H9 (cell line): ENCODE results near the gene MYH11. TPM values are rescaled to one million over a fixed set of nuclear protein-coding genes. Genes with fewer than 3 reads are reported as not detected.

Experiments used
- DNase-seq: peaks from one replicate; pipeline ENCODE4 v3.0.0-alpha.2; 2017
- H2AFZ ChIP-seq: one replicate; pipeline ENCODE4 v1.6.1; 2013; ENCODE audit warnings: mild to moderate bottlenecking, low read length, control low read depth, moderate library complexity
- H2AK5ac ChIP-seq: 2 replicates; pipeline ENCODE4 v1.6.1; 2013; ENCODE audit warnings: low read length, control low read depth, mixed read lengths; ENCODE audit not compliant: insufficient read length
- H2BK120ac ChIP-seq: one replicate; pipeline ENCODE4 v1.6.1; 2013; ENCODE audit warnings: low read depth, mild to moderate bottlenecking, low read length, control low read depth, inconsistent platforms; ENCODE audit not compliant: poor library complexity, severe bottlenecking
- H2BK12ac ChIP-seq: 2 replicates; pipeline ENCODE4 v1.6.1; 2013; ENCODE audit warnings: low read length, control low read depth, mixed read lengths, low read depth; ENCODE audit not compliant: insufficient read length
- H2BK15ac ChIP-seq: 2 replicates; pipeline ENCODE4 v1.6.1; 2013; ENCODE audit warnings: low read depth, low read length, control low read depth
- H2BK20ac ChIP-seq: one replicate; pipeline ENCODE4 v1.6.1; 2013; ENCODE audit warnings: low read depth, mild to moderate bottlenecking, low read length, control low read depth, inconsistent platforms; ENCODE audit not compliant: poor library complexity, severe bottlenecking
- H2BK5ac ChIP-seq: 2 replicates; pipeline ENCODE4 v1.6.1; 2013; ENCODE audit warnings: low read length, control low read depth, mixed read lengths; ENCODE audit not compliant: insufficient read length
- H3K14ac ChIP-seq: 2 replicates; pipeline ENCODE4 v1.6.1; 2013; ENCODE audit warnings: low read length, control low read depth; ENCODE audit not compliant: insufficient read depth
- H3K18ac ChIP-seq: 2 replicates; pipeline ENCODE4 v1.6.1; 2013; ENCODE audit warnings: low read depth, mild to moderate bottlenecking, mixed read lengths, low read length, control low read depth; ENCODE audit not compliant: insufficient read length
- H3K23ac ChIP-seq: 2 replicates; pipeline ENCODE4 v1.6.1; 2013; ENCODE audit warnings: low read length, control low read depth, mixed read lengths, low read depth; ENCODE audit not compliant: insufficient read length
- H3K23me2 ChIP-seq: 2 replicates; pipeline ENCODE4 v1.6.1; 2013; ENCODE audit warnings: low read depth, mild to moderate bottlenecking, mixed read lengths, low read length, control low read depth; ENCODE audit not compliant: insufficient read length, poor library complexity, severe bottlenecking
- H3K27ac ChIP-seq: 2 replicates; pipeline ENCODE4 v1.5.1; 2013; ENCODE audit warnings: low read length, control low read depth, mixed read lengths, low read depth; ENCODE audit not compliant: insufficient read length
- H3K27me3 ChIP-seq: 2 replicates; pipeline ENCODE4 v1.6.1; 2013; ENCODE audit warnings: low read length, control low read depth, inconsistent platforms; ENCODE audit not compliant: insufficient read depth
- H3K4ac ChIP-seq: 2 replicates; pipeline ENCODE4 v1.6.1; 2013; ENCODE audit warnings: low read depth, mild to moderate bottlenecking, control low read depth, inconsistent platforms, low read length, moderate library complexity
- H3K4me1 ChIP-seq: 2 replicates; pipeline ENCODE4 v1.6.1; 2013; ENCODE audit warnings: low read length, control low read depth, inconsistent platforms; ENCODE audit not compliant: insufficient read depth
- H3K4me2 ChIP-seq: 2 replicates; pipeline ENCODE4 v1.6.1; 2013; ENCODE audit warnings: low read length, control low read depth, mixed read lengths; ENCODE audit not compliant: insufficient read length, insufficient read depth
- H3K56ac ChIP-seq: 2 replicates; pipeline ENCODE4 v1.6.1; 2013; ENCODE audit warnings: low read depth, mild to moderate bottlenecking, mixed read lengths, low read length, control low read depth; ENCODE audit not compliant: insufficient read length
- H3K79me1 ChIP-seq: 2 replicates; pipeline ENCODE4 v1.6.1; 2013; ENCODE audit warnings: low read depth, mild to moderate bottlenecking, moderate library complexity, low read length, control low read depth, inconsistent platforms; ENCODE audit not compliant: insufficient read depth, poor library complexity, severe bottlenecking
- H3K79me2 ChIP-seq: 2 replicates; pipeline ENCODE4 v1.6.1; 2013; ENCODE audit warnings: low read length, control low read depth, inconsistent platforms; ENCODE audit not compliant: insufficient read depth
- H3K9ac ChIP-seq: 2 replicates; pipeline ENCODE4 v1.6.1; 2013; ENCODE audit warnings: low read length, control low read depth, mixed read lengths; ENCODE audit not compliant: insufficient read length; ENCODE audit errors: extremely low read depth
- H3K9me3 ChIP-seq: one replicate; pipeline ENCODE4 v1.6.1; 2013; ENCODE audit warnings: low read depth, low read length, inconsistent platforms; ENCODE audit not compliant: control insufficient read depth
- H3T11ph ChIP-seq: one replicate; pipeline ENCODE4 v1.6.1; 2013; ENCODE audit warnings: mild to moderate bottlenecking, low read length, control low read depth, inconsistent platforms
- H4K20me1 ChIP-seq: one replicate; pipeline ENCODE4 v1.6.1; 2013; ENCODE audit not compliant: control insufficient read depth, insufficient read length, insufficient read depth
- H4K5ac ChIP-seq: 2 replicates; pipeline ENCODE4 v1.6.1; 2013; ENCODE audit warnings: low read depth, mild to moderate bottlenecking, mixed read lengths, low read length, control low read depth; ENCODE audit not compliant: insufficient read length
- H4K8ac ChIP-seq: replicated peaks from 2 replicates; pipeline ENCODE4 v1.6.1; 2013; ENCODE audit warnings: low read length, control low read depth, mixed read lengths, low read depth; ENCODE audit not compliant: insufficient read length
- H4K91ac ChIP-seq: 2 replicates; pipeline ENCODE4 v1.6.1; 2013; ENCODE audit warnings: low read depth, mild to moderate bottlenecking, moderate library complexity, mixed read lengths, low read length, control low read depth; ENCODE audit not compliant: insufficient read length
- H3K27ac Mint-ChIP-seq, 3 experiments: 2 replicates in 2 of 3; 3 replicates in 1 of 3; pipeline ENCODE4 v1.8.0; 2020 to 2021; ENCODE audit warnings: mixed read lengths in 3 of 3, mild to moderate bottlenecking in 1 of 3, moderate library complexity in 1 of 3
- H3K27me3 Mint-ChIP-seq: 2 replicates; pipeline ENCODE4 v1.8.0; 2021; ENCODE audit warnings: low read depth, mild to moderate bottlenecking, moderate library complexity, mixed read lengths
- H3K36me3 Mint-ChIP-seq, 3 experiments: 2 replicates in 2 of 3; 3 replicates in 1 of 3; pipeline ENCODE4 v1.8.0; 2020 to 2021; ENCODE audit warnings: low read depth in 3 of 3, mixed read lengths in 3 of 3; ENCODE audit not compliant: insufficient read depth in 1 of 3
- H3K4me1 Mint-ChIP-seq, 2 experiments: 2 replicates each; pipeline ENCODE4 v1.8.0; 2020; ENCODE audit warnings: mixed read lengths in 2 of 2
- H3K4me3 Mint-ChIP-seq, 2 experiments: 2 replicates in 1 of 2; 3 replicates in 1 of 2; pipeline ENCODE4 v1.8.0; 2020 to 2021; ENCODE audit warnings: mild to moderate bottlenecking in 2 of 2, mixed read lengths in 2 of 2, moderate library complexity in 1 of 2
- H3K9me3 Mint-ChIP-seq, 2 experiments: 2 replicates in 1 of 2; 3 replicates in 1 of 2; pipeline ENCODE4 v1.8.0; 2020; ENCODE audit warnings: mild to moderate bottlenecking in 2 of 2, mixed read lengths in 2 of 2, moderate library complexity in 1 of 2
- CTCF ChIP-seq: fragments of 200-600 bp; sonication (generic); conservative IDR thresholded peaks from 3 replicates; pipeline ENCODE4 v1.8.0; 2021; ENCODE audit warnings: antibody characterized with exemption, mild to moderate bottlenecking
- WGBS: extraction: QIAGEN DNeasy Blood & Tissue Kit; methylation state at CpG from one replicate; pipeline ENCODE4 v1.1.7; 2013; ENCODE audit warnings: missing lambda C conversion rate, low lambda C conversion rate, mixed read lengths; ENCODE audit not compliant: insufficient read length; ENCODE audit errors: extremely low coverage; 5-methylcytosine and 5-hydroxymethylcytosine counted together
- total RNA-seq: library from RNA; stranded (reverse); gene quantifications from 2 replicates; pipeline ENCODE4 v1.2.1, GENCODE V29; 2021

MYH11 gene
- total RNA-seq, 1 experiment from 2014 or later: 0.42 TPM

GRCh38 chr16:15897834-15898254 lies 41.0 kb upstream of the MYH11 start:
- Mint-ChIP-seq H3K27me3 (no peaks in the 10 kb centered on the region), H3K4me1 (peaks cover 6 to 13% of the 10 kb centered on the region in 2 experiments), H3K4me3 (no peak overlapping the region; a peak in 1 of 5 replicates), H3K27ac (peak overlapping the region in 1 of 3 experiments; percentile 35; a peak in 2 of 7 replicates), H3K9me3 (no peaks in the 10 kb centered on the region; a peak in 1 of 5 replicates), H3K36me3 (no peaks in the 10 kb centered on the region)
- no peaks in the 10 kb centered on the region for H3K4me1 ChIP-seq
- no peak overlapping the region for H3K4ac ChIP-seq
- H3K14ac ChIP-seq: no peak overlapping the region
- no peak overlapping the region for H3K9ac ChIP-seq
- H3K27me3 ChIP-seq: no peaks in the 10 kb centered on the region
- no peak overlapping the region for H2BK20ac ChIP-seq
- H3K9me3 ChIP-seq: no peaks in the 10 kb centered on the region
- no peak overlapping the region for H2BK15ac ChIP-seq
- no peaks in the 10 kb centered on the region for H4K20me1 ChIP-seq
- no peak overlapping the region for H3K4me2 ChIP-seq
- H3K56ac ChIP-seq: no peak overlapping the region
- no peak overlapping the region for H3K18ac ChIP-seq
- H3T11ph ChIP-seq: no peak overlapping the region
- H4K91ac ChIP-seq: no peak overlapping the region
- no peaks in the 10 kb centered on the region for H3K79me2 ChIP-seq
- no peaks in the 10 kb centered on the region for H3K79me1 ChIP-seq
- no peak overlapping the region for H3K23ac ChIP-seq
- no peak overlapping the region for H2AFZ ChIP-seq
- WGBS: no CpG with 5 or more reads among the region's 5 CpGs
- H2BK5ac ChIP-seq: no peak overlapping the region
- H4K8ac ChIP-seq: no peak overlapping the region
- no peaks in the 10 kb centered on the region for H3K23me2 ChIP-seq
- H2AK5ac ChIP-seq: no peak overlapping the region
- no peak overlapping the region for H3K27ac ChIP-seq
- TF ChIP-seq CTCF: no peak
- DNase-seq: no peak
- H2BK120ac ChIP-seq: no peak overlapping the region
- no peak overlapping the region for H2BK12ac ChIP-seq
- H4K5ac ChIP-seq: no peak overlapping the region
